ENCODE measurements around the gene TMEM184B. TPM values are rescaled to one million over a fixed set of nuclear protein-coding genes. Genes with fewer than 3 reads are reported as not detected.

The TMEM184B gene
- total RNA-seq, 3 donors from 2014 or later (not counting 1 experiment from before 2014, with no cell fraction given), result 58.1 to 72.5 (median 68.6) TPM

DNA sequence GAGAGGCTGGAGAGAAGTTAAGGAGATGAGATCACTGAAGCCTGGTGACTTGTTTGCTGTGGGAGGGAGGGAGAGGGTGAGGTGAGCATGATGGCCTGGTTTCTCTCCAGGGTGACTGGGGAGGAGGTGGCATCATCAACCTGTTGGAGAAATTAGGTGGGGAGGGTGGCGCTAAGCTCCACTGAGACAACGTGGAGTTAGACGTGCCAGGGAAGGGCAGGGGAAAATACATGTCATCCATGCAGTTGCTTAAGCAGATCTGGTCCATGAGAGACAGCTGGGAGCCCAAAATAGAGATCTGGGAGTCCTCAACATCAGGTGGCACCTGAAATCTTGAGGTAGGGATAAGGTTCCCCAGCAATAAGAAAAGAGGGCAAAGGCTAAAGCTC, 80.3 kb downstream of the TMEM184B start:
- no peak overlapping the region for H3K27ac ChIP-seq (ENCODE audit: low read length)
- intact Hi-C loops (cut with micrococcal nuclease), result no loop called here
- no peak for DNase-seq
- H3K27me3 ChIP-seq (ENCODE audit: control insufficient read depth, insufficient read depth, low read length), result no peaks in the 10 kb centered on the region
- no peak overlapping the region for H3K27ac Mint-ChIP-seq
- ATAC-seq, result no peak
- TF ChIP-seq, protein P1, sequence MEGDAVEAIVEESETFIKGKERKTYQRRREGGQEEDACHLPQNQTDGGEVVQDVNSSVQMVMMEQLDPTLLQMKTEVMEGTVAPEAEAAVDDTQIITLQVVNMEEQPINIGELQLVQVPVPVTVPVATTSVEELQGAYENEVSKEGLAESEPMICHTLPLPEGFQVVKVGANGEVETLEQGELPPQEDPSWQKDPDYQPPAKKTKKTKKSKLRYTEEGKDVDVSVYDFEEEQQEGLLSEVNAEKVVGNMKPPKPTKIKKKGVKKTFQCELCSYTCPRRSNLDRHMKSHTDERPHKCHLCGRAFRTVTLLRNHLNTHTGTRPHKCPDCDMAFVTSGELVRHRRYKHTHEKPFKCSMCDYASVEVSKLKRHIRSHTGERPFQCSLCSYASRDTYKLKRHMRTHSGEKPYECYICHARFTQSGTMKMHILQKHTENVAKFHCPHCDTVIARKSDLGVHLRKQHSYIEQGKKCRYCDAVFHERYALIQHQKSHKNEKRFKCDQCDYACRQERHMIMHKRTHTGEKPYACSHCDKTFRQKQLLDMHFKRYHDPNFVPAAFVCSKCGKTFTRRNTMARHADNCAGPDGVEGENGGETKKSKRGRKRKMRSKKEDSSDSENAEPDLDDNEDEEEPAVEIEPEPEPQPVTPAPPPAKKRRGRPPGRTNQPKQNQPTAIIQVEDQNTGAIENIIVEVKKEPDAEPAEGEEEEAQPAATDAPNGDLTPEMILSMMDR (IDR thresholded peaks at IDR 0.05), result no peak
- H3K4me3 Mint-ChIP-seq, result no peak overlapping the region
- H3K4me1 ChIP-seq (ENCODE audit: control insufficient read depth, insufficient read depth, low read length), result peaks cover 7% of the 10 kb centered on the region
- no peak overlapping the region for H3K4me3 ChIP-seq (ENCODE audit: low read length)
- no peaks in the 10 kb centered on the region for H3K9me3 Mint-ChIP-seq
- H3K27me3 Mint-ChIP-seq (ENCODE audit: low read depth in 2 of 2), result peaks cover 0 to 7% of the 10 kb centered on the region in 2 donors
- peaks cover 8 to 15% of the 10 kb centered on the region in 2 donors for H3K4me1 Mint-ChIP-seq
- H3K36me3 ChIP-seq (ENCODE audit: control insufficient read depth, insufficient read depth, low read length), result no peaks in the 10 kb centered on the region
- WGBS (ENCODE audit: insufficient coverage), result 92% methylated on average over 3 of the region's 3 CpGs
- H3K36me3 Mint-ChIP-seq, result no peaks in the 10 kb centered on the region
- no peaks in the 10 kb centered on the region for H3K9me3 ChIP-seq (ENCODE audit: control insufficient read depth, insufficient read depth, low read length)

DNA sequence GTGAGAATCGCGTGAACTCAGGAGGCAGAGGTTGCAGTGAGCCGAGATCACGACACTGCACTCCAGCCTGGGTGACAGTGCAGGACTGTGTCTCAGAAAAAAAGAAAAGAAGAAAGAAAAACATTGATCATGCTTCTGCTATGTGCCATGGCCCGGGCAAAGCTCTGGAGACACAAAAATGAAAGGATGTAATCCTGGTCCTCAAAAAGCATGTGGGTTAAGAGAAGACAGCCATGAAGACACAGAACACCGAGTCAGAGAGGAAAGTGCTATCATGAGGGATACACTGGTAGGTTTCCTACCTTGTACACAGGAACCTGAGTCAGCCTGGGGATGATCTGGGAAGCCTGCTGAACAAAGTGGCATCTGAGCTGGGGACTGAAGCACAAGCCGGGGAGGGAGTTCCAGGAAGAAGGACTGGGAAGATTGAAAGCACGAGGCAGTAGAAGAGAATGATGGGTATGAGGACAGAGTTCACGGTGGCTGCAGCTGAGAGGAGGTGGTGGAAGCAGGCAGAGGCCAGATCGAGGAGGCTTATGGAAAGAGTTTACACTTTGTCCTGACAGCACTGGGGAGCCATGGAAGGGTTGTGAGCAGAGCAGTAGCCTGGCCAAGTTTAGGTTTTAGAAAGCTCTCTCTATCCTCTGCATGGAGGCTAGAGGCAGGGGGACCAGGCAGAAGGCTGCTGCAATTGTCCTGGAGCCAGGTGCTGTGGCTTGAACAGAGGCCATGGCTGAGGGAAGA, 80.9 kb downstream of the TMEM184B start:
- TF ChIP-seq, protein P1 (IDR thresholded peaks at IDR 0.05), result no peak
- Mint-ChIP-seq H3K4me3 (no peak overlapping the region), H3K9me3 (no peaks in the 10 kb centered on the region), H3K4me1 (peaks cover 8 to 15% of the 10 kb centered on the region in 2 donors), H3K36me3 (no peaks in the 10 kb centered on the region), H3K27ac (no peak overlapping the region), H3K27me3 (ENCODE audit: low read depth in 2 of 2) (peaks cover 0 to 7% of the 10 kb centered on the region in 2 donors)
- peaks cover 7% of the 10 kb centered on the region for H3K4me1 ChIP-seq (ENCODE audit: control insufficient read depth, insufficient read depth, low read length)
- intact Hi-C loops (cut with micrococcal nuclease), result no loop called here
- DNase-seq (no peak), ATAC-seq (no peak)
- H3K36me3 ChIP-seq (ENCODE audit: control insufficient read depth, insufficient read depth, low read length), result no peaks in the 10 kb centered on the region
- H3K27me3 ChIP-seq (ENCODE audit: control insufficient read depth, insufficient read depth, low read length), result no peaks in the 10 kb centered on the region
- WGBS (ENCODE audit: insufficient coverage), result 88% methylated on average over 10 of the region's 10 CpGs
- no peaks in the 10 kb centered on the region for H3K9me3 ChIP-seq (ENCODE audit: control insufficient read depth, insufficient read depth, low read length)
- H3K27ac ChIP-seq (ENCODE audit: low read length), result no peak overlapping the region
- H3K4me3 ChIP-seq (ENCODE audit: low read length), result no peak overlapping the region

DNA sequence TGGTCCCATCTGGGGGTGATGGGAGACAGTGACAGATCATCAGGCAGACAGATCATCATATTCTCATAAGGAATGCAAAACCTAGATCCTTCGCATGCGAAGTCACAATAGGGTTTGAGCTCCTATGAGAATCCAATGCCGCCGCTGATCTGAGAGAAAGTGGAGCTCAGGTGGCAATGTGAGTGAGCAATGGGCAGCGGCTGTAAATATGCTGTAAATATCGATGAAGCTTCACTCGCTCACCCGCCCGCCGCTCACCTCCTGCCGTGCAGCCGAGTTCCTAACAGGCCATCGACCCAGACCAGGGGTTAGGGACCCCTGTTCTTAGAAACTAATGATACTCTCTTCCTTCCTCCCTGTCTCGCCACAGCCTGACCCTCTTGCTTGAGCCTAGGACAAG, 81.8 kb downstream of the TMEM184B start:
- Mint-ChIP-seq H3K4me3 (no peak overlapping the region), H3K36me3 (no peaks in the 10 kb centered on the region), H3K9me3 (no peaks in the 10 kb centered on the region), H3K27ac (no peak overlapping the region), H3K27me3 (ENCODE audit: low read depth in 2 of 2) (peaks cover 0 to 7% of the 10 kb centered on the region in 2 donors), H3K4me1 (peaks cover 8 to 15% of the 10 kb centered on the region in 2 donors)
- DNase-seq (no peak), ATAC-seq (no peak)
- no peak overlapping the region for H3K27ac ChIP-seq (ENCODE audit: low read length)
- 94% methylated on average over 14 of the region's 14 CpGs for WGBS (ENCODE audit: insufficient coverage)
- TF ChIP-seq, protein P1 (IDR thresholded peaks at IDR 0.05), result no peak
- no peak overlapping the region for H3K4me3 ChIP-seq (ENCODE audit: low read length)
- no peaks in the 10 kb centered on the region for H3K9me3 ChIP-seq (ENCODE audit: control insufficient read depth, insufficient read depth, low read length)
- no peaks in the 10 kb centered on the region for H3K27me3 ChIP-seq (ENCODE audit: control insufficient read depth, insufficient read depth, low read length)
- H3K4me1 ChIP-seq (ENCODE audit: control insufficient read depth, insufficient read depth, low read length), result peaks cover 7% of the 10 kb centered on the region
- intact Hi-C loops (cut with micrococcal nuclease), result no loop called here
- H3K36me3 ChIP-seq (ENCODE audit: control insufficient read depth, insufficient read depth, low read length), result no peaks in the 10 kb centered on the region

DNA sequence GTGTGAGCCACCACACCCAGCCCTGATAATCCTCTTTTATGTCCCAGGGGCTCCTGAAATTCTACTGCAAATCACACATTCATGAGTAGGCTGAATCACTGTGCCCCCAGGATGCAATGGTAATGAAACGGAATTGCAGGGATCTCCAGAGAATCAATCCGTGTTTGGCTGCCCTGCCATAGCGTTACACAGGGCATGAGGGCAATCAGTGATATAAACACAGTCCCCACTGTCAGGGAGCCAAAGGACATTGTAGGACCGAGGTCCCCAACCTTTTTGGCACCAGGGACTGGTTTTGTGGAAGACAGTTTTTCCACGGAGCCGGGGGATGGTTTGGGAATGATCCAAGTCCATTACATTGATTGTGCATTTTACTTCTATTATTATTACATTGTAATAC, 82.2 kb downstream of the TMEM184B start:
- peaks cover 7% of the 10 kb centered on the region for H3K4me1 ChIP-seq (ENCODE audit: control insufficient read depth, insufficient read depth, low read length)
- H3K4me3 ChIP-seq (ENCODE audit: low read length), result no peak overlapping the region
- no peak overlapping the region for H3K27ac Mint-ChIP-seq
- TF ChIP-seq, protein P1 (IDR thresholded peaks at IDR 0.05), result no peak
- no peak overlapping the region for H3K4me3 Mint-ChIP-seq
- DNase-seq, result no peak
- H3K36me3 ChIP-seq (ENCODE audit: control insufficient read depth, insufficient read depth, low read length), result no peaks in the 10 kb centered on the region
- no peaks in the 10 kb centered on the region for H3K9me3 ChIP-seq (ENCODE audit: control insufficient read depth, insufficient read depth, low read length)
- peaks cover 8 to 15% of the 10 kb centered on the region in 2 donors for H3K4me1 Mint-ChIP-seq
- 87% methylated on average over 4 of the region's 6 CpGs for WGBS (ENCODE audit: insufficient coverage)
- no peaks in the 10 kb centered on the region for H3K36me3 Mint-ChIP-seq
- no peak overlapping the region for H3K27ac ChIP-seq (ENCODE audit: low read length)
- H3K9me3 Mint-ChIP-seq, result no peaks in the 10 kb centered on the region
- peaks cover 0 to 7% of the 10 kb centered on the region in 2 donors for H3K27me3 Mint-ChIP-seq (ENCODE audit: low read depth in 2 of 2)
- no peaks in the 10 kb centered on the region for H3K27me3 ChIP-seq (ENCODE audit: control insufficient read depth, insufficient read depth, low read length)
- intact Hi-C loops (cut with micrococcal nuclease), result no loop called here
- ATAC-seq, result no peak
